Activated B cell treated with CpG ODN at 0.5 μM for 24 hours (primary cell): ENCODE results near the gene TRIM38. TPM values are rescaled to one million over a fixed set of nuclear protein-coding genes. Genes with fewer than 3 reads are reported as not detected.
"Not testable (repeated sequence)": the region's sequence is repeated elsewhere in the genome, so short reads cannot be mapped to it uniquely, and the experiment has no call there.

Experiments
- ATAC-seq: fragments of 200-7000 bp; cut with Tn5 transposase; one replicate; pipeline ENCODE4 v1.10.0; 2021; ENCODE audit warnings: low read depth, mild to moderate bottlenecking, moderate library complexity
- CTCF ChIA-PET: fragments of 350-600 bp; sonication (Branson Sonifier 250); formaldehyde crosslinking; loops from one replicate; lab custom pipeline; 2021; ENCODE audit warnings: antibody characterized with exemption; lab: Charles Lee
- POLR2A ChIA-PET: fragments of 350-600 bp; sonication (Branson Sonifier 250); formaldehyde crosslinking; loops from one replicate; lab custom pipeline; 2021; ENCODE audit warnings: antibody characterized with exemption; lab: Charles Lee
- DNase-seq: peaks from one replicate; pipeline ENCODE4 v3.0.0; 2022
- H3K27ac Mint-ChIP-seq: one replicate; pipeline ENCODE4 v1.8.0; 2020; ENCODE audit warnings: mixed read lengths
- H3K27me3 Mint-ChIP-seq: one replicate; pipeline ENCODE4 v1.8.0; 2021; ENCODE audit warnings: mixed read lengths
- H3K36me3 Mint-ChIP-seq: one replicate; pipeline ENCODE4 v1.8.0; 2021; ENCODE audit warnings: low read depth, mixed read lengths
- H3K4me1 Mint-ChIP-seq: one replicate; pipeline ENCODE4 v1.8.0; 2021; ENCODE audit warnings: mixed read lengths
- H3K4me3 Mint-ChIP-seq: one replicate; pipeline ENCODE4 v1.8.0; 2020; ENCODE audit warnings: mild to moderate bottlenecking, mixed read lengths
- H3K9me3 Mint-ChIP-seq: one replicate; pipeline ENCODE4 v1.8.0; 2020; ENCODE audit warnings: mixed read lengths
- CTCF ChIP-seq: fragments of 200-600 bp; IDR thresholded peaks from one replicate; pipeline ENCODE4 v1.8.0; 2022; ENCODE audit warnings: antibody characterized with exemption, mild to moderate bottlenecking
- intact Hi-C: fragments of 100-400 bp; cut with micrococcal nuclease; formaldehyde crosslinking; loops from one replicate; pipeline ENCODE4 v1.15.1; 2024
- total RNA-seq: library from RNA; stranded (reverse); gene quantifications from 2 replicates; pipeline ENCODE4 v1.2.3, GENCODE V29; 2022

TRIM38 gene
- total RNA-seq, 1 donor from 2014 or later: 36.8 TPM

GRCh38 chr6:25927178-25927577 lies 35.4 kb upstream of the TRIM38 start:
- peaks cover 5% of the 10 kb centered on the region for H3K27me3 Mint-ChIP-seq
- POLR2A ChIA-PET: no interaction called here
- no peak overlapping the region for H3K27ac Mint-ChIP-seq
- DNase-seq (no peak), ATAC-seq (no peak)
- no peaks in the 10 kb centered on the region for H3K4me1 Mint-ChIP-seq
- no peaks in the 10 kb centered on the region for H3K36me3 Mint-ChIP-seq
- intact Hi-C loops: no loop called here
- no peaks in the 10 kb centered on the region for H3K9me3 Mint-ChIP-seq
- no peak for TF ChIP-seq CTCF
- CTCF ChIA-PET: no interaction called here
- H3K4me3 Mint-ChIP-seq: no peak overlapping the region

- Mint-ChIP-seq H3K27me3 (peaks cover 5% of the 10 kb centered on the region), H3K27ac (no peak overlapping the region), H3K4me3 (no peak overlapping the region), H3K9me3 (no peaks in the 10 kb centered on the region), H3K4me1 (no peaks in the 10 kb centered on the region), H3K36me3 (no peaks in the 10 kb centered on the region)
- no peak for ATAC-seq
- intact Hi-C loops: no loop called here
- CTCF ChIA-PET: no interaction called here
- no peak for DNase-seq
- TF ChIP-seq CTCF: no peak
- POLR2A ChIA-PET: no interaction called here
These were observed 34.8 kb upstream of the TRIM38 start for GRCh38 chr6:25927756-25928216.

GRCh38 chr6:25928562-25929324 lies 33.9 kb upstream of the TRIM38 start:
- ATAC-seq (no peak), DNase-seq (no peak)
- intact Hi-C loops: no loop called here
- Mint-ChIP-seq H3K27ac (no peak overlapping the region), H3K9me3 (no peaks in the 10 kb centered on the region), H3K4me1 (no peaks in the 10 kb centered on the region), H3K27me3 (peaks cover 7% of the 10 kb centered on the region), H3K36me3 (no peaks in the 10 kb centered on the region), H3K4me3 (no peak overlapping the region)
- CTCF ChIA-PET: no interaction called here
- POLR2A ChIA-PET: no interaction called here
- no peak for TF ChIP-seq CTCF

GRCh38 chr6:25929785-25930184 lies 32.8 kb upstream of the TRIM38 start:
- H3K27me3 Mint-ChIP-seq, H3K4me1 Mint-ChIP-seq, POLR2A ChIA-PET, intact Hi-C loops, CTCF ChIA-PET, H3K9me3 Mint-ChIP-seq, DNase-seq, H3K4me3 Mint-ChIP-seq, H3K36me3 Mint-ChIP-seq, H3K27ac Mint-ChIP-seq, ATAC-seq: not testable (repeated sequence)

GRCh38 chr6:25930532-25931410 lies 31.8 kb upstream of the TRIM38 start, which contains the start of gene SLC17A2:
TSS of gene SLC17A2 (minus strand) at chr6:25930691. CDS start at chr6:25925796, 4,895 bp downstream.
- TF ChIP-seq CTCF: no peak
- ChIA-PET CTCF (no interaction called here), POLR2A (no interaction called here)
- intact Hi-C loops: no loop called here
- no peak for ATAC-seq
- no peaks in the 10 kb centered on the region for H3K9me3 Mint-ChIP-seq
- no peak within 1 kb of the TSS for H3K27ac Mint-ChIP-seq
- no peaks in the 10 kb centered on the region for H3K36me3 Mint-ChIP-seq
- no peaks in the 10 kb centered on the region for H3K4me1 Mint-ChIP-seq
- peaks cover 4% of the 10 kb centered on the region for H3K27me3 Mint-ChIP-seq
- DNase-seq: no peak
- H3K4me3 Mint-ChIP-seq: no peak within 1 kb of the TSS
